Stimulated activated CD8-positive, alpha-beta memory T cell treated with anti-CD3 and anti-CD28 coated beads, Interleukin-4, amount 100 ng/mL, for 24 hours (primary cell): ENCODE measurements around the gene TWF1.
A peak's percentile ranks its signal among the peaks of the same experiment; 100 is the strongest.
"Not testable (repeated sequence)": the region's sequence is repeated elsewhere in the genome, so short reads cannot be mapped to it uniquely, and the experiment has no call there.

Source experiments
- DNase-seq: peaks from one replicate; pipeline ENCODE4 v3.0.0-alpha.2; 2020; ENCODE audit warnings: low read depth

TWF1 gene

GRCh38 chr12:43805860-43806736 is at the start of gene TWF1:
TWF1 (minus strand) TSS chr12:43806317; CDS start chr12:43806245, 72 bp downstream.
- peak; percentile 84 for DNase-seq

- DNase-seq = no peak
Observed at GRCh38 chr12:43852744-43853143, 46.6 kb upstream of the TWF1 start.

- no peak for DNase-seq
Observed at GRCh38 chr12:43848786-43849185, 42.7 kb upstream of the TWF1 start.

- DNase-seq = no peak
Observed at GRCh38 chr12:43848226-43848507, 42.0 kb upstream of the TWF1 start.

GRCh38 chr12:43847425-43848225 is 41.5 kb upstream of the TWF1 start:
- not testable (repeated sequence) for DNase-seq

- DNase-seq = no peak
Observed at GRCh38 chr12:43842259-43842658, 36.1 kb upstream of the TWF1 start.

- no peak for DNase-seq
Observed at GRCh38 chr12:43841253-43841652, 35.1 kb upstream of the TWF1 start.

- no peak for DNase-seq
Observed at GRCh38 chr12:43840338-43840737, 34.2 kb upstream of the TWF1 start.

GRCh38 chr12:43836475-43836989 is 30.4 kb upstream of the TWF1 start:
- no peak for DNase-seq

- DNase-seq = peak; percentile 33
Observed at GRCh38 chr12:43835656-43836474, 29.7 kb upstream of the TWF1 start, which contains the start of gene TMEM117. TMEM117 (plus strand) TSS chr12:43836081.

- no peak for DNase-seq
Observed at GRCh38 chr12:43835264-43835655, 29.1 kb upstream of the TWF1 start.

GRCh38 chr12:43832463-43833168 is 26.5 kb upstream of the TWF1 start:
- no peak for DNase-seq

GRCh38 chr12:43827093-43827492 is 21.0 kb upstream of the TWF1 start:
- DNase-seq = no peak

GRCh38 chr12:43826681-43827080 is 20.6 kb upstream of the TWF1 start:
- DNase-seq = no peak

GRCh38 chr12:43824207-43824775 is 18.2 kb upstream of the TWF1 start:
- DNase-seq = no peak

GRCh38 chr12:43816168-43816567 is 10.1 kb upstream of the TWF1 start:
- DNase-seq = no peak

- no peak for DNase-seq
Observed at GRCh38 chr12:43815416-43815815, 9.3 kb upstream of the TWF1 start.

GRCh38 chr12:43812926-43813325 is 6.8 kb upstream of the TWF1 start:
- no peak for DNase-seq

- DNase-seq = no peak
Observed at GRCh38 chr12:43812057-43812456, 5.9 kb upstream of the TWF1 start.

- DNase-seq = no peak
Observed at GRCh38 chr12:43807386-43807785, 1.3 kb upstream of the TWF1 start.

- DNase-seq = no peak
Observed at GRCh38 chr12:43806737-43807072, 588 bp upstream of the TWF1 start.
